ENCODE results near the gene ARHGAP6. TPM values are rescaled to one million over a fixed set of nuclear protein-coding genes. Genes with fewer than 3 reads are reported as not detected.

ARHGAP6 gene
- total and polyA plus RNA-seq, 2 of the 4 experiments (the other 2 are of a cell fraction), result 1.4 to 1.8 TPM

DNA sequence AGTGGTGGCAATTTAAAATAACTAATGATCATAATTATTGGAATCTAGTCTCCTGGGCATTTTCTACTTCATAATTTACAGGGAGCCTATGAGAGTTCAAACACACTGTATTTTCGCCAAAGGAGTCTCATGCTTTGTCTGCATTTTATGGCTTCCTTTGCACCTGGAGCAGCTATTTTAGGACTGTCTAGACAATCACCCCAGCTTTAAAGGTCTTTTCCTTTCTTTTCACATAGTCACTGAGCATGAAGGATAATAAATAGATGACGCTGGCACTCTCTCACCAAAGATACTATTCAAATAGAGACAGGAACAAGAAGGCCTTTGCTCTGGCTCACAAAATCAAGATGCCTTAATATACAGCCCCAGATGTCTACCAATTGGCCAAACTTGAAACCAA, 329.5 kb downstream of the ARHGAP6 start:
- BruUV-seq (replicated peaks), result no TSS peak
- Histone ChIP-seq H2AK9ac (replicated peaks; ENCODE audit: low read depth, low read length, poor library complexity) (no peak overlapping the region), H3K4me1 (ENCODE audit: control insufficient read depth, insufficient read depth, low read length) (no peaks in the 10 kb centered on the region), H3K9me1 (ENCODE audit: insufficient read depth, low read length) (no peaks in the 10 kb centered on the region), H4K91ac (ENCODE audit: insufficient read depth, low read depth, low read length) (no peak overlapping the region), H2BK120ac (ENCODE audit: low read depth, low read length) (no peak overlapping the region), H2BK5ac (ENCODE audit: low read depth, low read length, poor library complexity, severe bottlenecking) (no peak overlapping the region), H3K27ac (ENCODE audit: insufficient read depth, low read length) (no peak overlapping the region), H2AK5ac (ENCODE audit: low read depth, low read length) (no peak overlapping the region), H4K8ac (ENCODE audit: low read depth in 2 of 2, low read length in 2 of 2) (no peak overlapping the region), H3K4ac (ENCODE audit: low read depth, low read length) (no peak overlapping the region), H4K5ac (ENCODE audit: low read depth, low read length) (no peak overlapping the region), H2BK15ac (ENCODE audit: low read depth, low read length) (no peak overlapping the region), H3K36me3 (ENCODE audit: control insufficient read depth, insufficient read depth, low read length) (no peaks in the 10 kb centered on the region; the same call in 1 of the 2 replicates), H3K14ac (replicated peaks; ENCODE audit: low read depth, low read length) (no peak overlapping the region), H3K4me2 (ENCODE audit: low read depth, low read length) (no peak overlapping the region), H3K18ac (ENCODE audit: low read depth, low read length) (no peak overlapping the region), H3K56ac (ENCODE audit: extremely low read depth, insufficient read depth, low read length) (no peak overlapping the region), H3K4me3 (ENCODE audit: insufficient read depth, low read depth, low read length) (no peak overlapping the region), H3K9me3 (ENCODE audit: control insufficient read depth, insufficient read depth, low read length) (0 out of 2 replicates have a peak, but pooled peaks cover 2% of the 10 kb centered on the region), H3K9ac (ENCODE audit: low read depth, low read length) (no peak overlapping the region), H3K79me1 (ENCODE audit: low read depth in 1 of 2, low read length in 2 of 2) (no peaks in the 10 kb centered on the region), H3K27me3 (ENCODE audit: control insufficient read depth, insufficient read depth, low read length) (no peaks in the 10 kb centered on the region), H3K23ac (ENCODE audit: low read depth, low read length) (no peak overlapping the region), H2AFZ (replicated peaks; ENCODE audit: low read length, poor library complexity) (no peak overlapping the region), H2BK20ac (ENCODE audit: low read depth, low read length) (no peak overlapping the region), H4K20me1 (ENCODE audit: insufficient read depth, low read length) (no peaks in the 10 kb centered on the region)
- CTCF ChIA-PET, result no interaction called here
- POLR2A ChIA-PET (ENCODE audit: unreplicated experiment), result no interaction called here
- TF ChIP-seq NFE2L2 (IDR thresholded peaks at IDR 0.05; ENCODE audit: low read depth, low read length), result no peak
- TF ChIP-seq MXI1 (IDR thresholded peaks at IDR 0.05; ENCODE audit: borderline replicate concordance, low read depth, low read length), result no peak
- no peak for TF ChIP-seq USF2 (IDR thresholded peaks at IDR 0.05; ENCODE audit: low read depth, low read length)
- no peak for TF ChIP-seq MAFK (IDR thresholded peaks at IDR 0.05; ENCODE audit: low read depth, low read length)
- no peak for TF ChIP-seq CEBPB (IDR thresholded peaks at IDR 0.05; ENCODE audit: low read depth, low read length)
- TF ChIP-seq RFX5 (IDR thresholded peaks at IDR 0.05; ENCODE audit: low read depth, low read length), result no peak
- no peak for TF ChIP-seq RAD21 (IDR thresholded peaks at IDR 0.05; ENCODE audit: low read length)
- TF ChIP-seq SMC3 (IDR thresholded peaks at IDR 0.05; ENCODE audit: low read depth, low read length), result no peak
- TF ChIP-seq ELK1 (IDR thresholded peaks at IDR 0.05; ENCODE audit: borderline replicate concordance, low read depth, low read length), result no peak
- dilution Hi-C loops (cut with HindIII; ENCODE audit: low sequenced_read_pairs, unreplicated experiment), result no loop called here
- WGBS, 2 experiments (ENCODE audit: extremely low coverage in 2 of 2, insufficient read length in 1 of 2), result 83% methylated on average over 1 of the region's 2 CpGs; no CpG with 5 or more reads in 1 of the 2 experiments
- intact Hi-C loops (cut with micrococcal nuclease), result no loop called here
- in situ Hi-C loops (cut with MboI; ENCODE audit: low sequenced_read_pairs), result no loop called here
- DNase-seq, result no peak
- no peak for ATAC-seq (ENCODE audit: low read depth)
